Measurements from ENCODE around the gene PTPRD.

Gene PTPRD

DNA sequence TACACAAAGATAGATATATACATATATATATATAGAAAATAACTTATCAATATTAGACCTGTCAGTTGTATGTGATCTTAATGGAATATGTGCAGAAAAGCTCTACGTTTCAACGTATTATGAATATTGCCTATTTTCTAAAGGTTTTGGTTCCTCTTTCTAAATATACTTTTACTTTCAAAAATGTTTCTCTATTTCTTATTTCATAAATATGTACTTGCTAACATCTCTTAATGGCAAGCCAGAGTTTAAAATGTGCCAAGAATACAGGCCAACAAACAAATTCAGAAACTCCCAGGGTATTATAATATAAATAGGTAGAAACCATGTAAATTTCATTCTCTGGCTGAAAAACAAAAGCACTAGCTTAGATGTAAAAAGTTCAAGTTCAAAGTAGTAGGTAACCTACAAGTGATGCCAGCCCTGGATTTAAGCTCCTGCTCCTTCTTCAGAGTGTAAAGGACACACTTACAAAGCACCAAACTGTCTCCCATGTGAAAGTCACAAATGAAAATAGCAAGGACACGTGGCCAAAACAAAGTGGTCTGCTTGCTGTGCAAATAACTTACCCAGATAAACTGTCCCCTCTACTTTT is 2128.1 kb downstream of the PTPRD start:
- H3K4me2 ChIP-seq (ENCODE audit: low read length), result no peak overlapping the region
- no peak overlapping the region for H4K12ac ChIP-seq (ENCODE audit: low read depth, low read length)
- H3K27me3 ChIP-seq (ENCODE audit: insufficient read depth, low read length), result no peaks in the 10 kb centered on the region
- H3K27ac ChIP-seq (ENCODE audit: low read depth, low read length), result no peak overlapping the region
- no peaks in the 10 kb centered on the region for H3K4me1 ChIP-seq (ENCODE audit: control insufficient read depth in 1 of 2, insufficient read depth in 2 of 2, low read length in 2 of 2)
- WGBS (ENCODE audit: extremely low coverage, insufficient coverage, insufficient read length), result no CpG with 5 or more reads among the region's 3 CpGs
- H2BK5ac ChIP-seq (ENCODE audit: low read depth, low read length, poor library complexity), result no peak overlapping the region
- H3K79me1 ChIP-seq (ENCODE audit: low read length), result no peaks in the 10 kb centered on the region
- H2AFZ ChIP-seq (ENCODE audit: insufficient read depth, low read length, poor library complexity), result no peak overlapping the region
- no peak overlapping the region for H3K4ac ChIP-seq (ENCODE audit: low read depth, low read length)
- H3K9me3 ChIP-seq (ENCODE audit: insufficient read depth, low read depth, low read length), result no peaks in the 10 kb centered on the region
- H3K18ac ChIP-seq (ENCODE audit: low read length), result no peak overlapping the region
- H3K36me3 ChIP-seq (ENCODE audit: control insufficient read depth in 1 of 2, insufficient read depth in 2 of 2, low read length in 2 of 2), result peaks cover 7 to 9% of the 10 kb centered on the region in 2 experiments
- no peak overlapping the region for H4K91ac ChIP-seq (ENCODE audit: low read depth, low read length)
- no peak overlapping the region for H2BK120ac ChIP-seq (ENCODE audit: insufficient read depth, low read length, poor library complexity)
- H2BK12ac ChIP-seq (ENCODE audit: low read length), result no peak overlapping the region
- H3K14ac ChIP-seq (ENCODE audit: low read length), result no peak overlapping the region
- H4K8ac ChIP-seq (ENCODE audit: low read depth, low read length), result no peak overlapping the region
- no peak overlapping the region for H3K23ac ChIP-seq (ENCODE audit: low read length)
- H3K9ac ChIP-seq (ENCODE audit: low read length), result no peak overlapping the region
- no peak for DNase-seq
- H2AK5ac ChIP-seq (ENCODE audit: low read length), result no peak overlapping the region
- no peak overlapping the region for H3K4me3 ChIP-seq (ENCODE audit: low read depth, low read length)
- H3K79me2 ChIP-seq (ENCODE audit: control insufficient read depth, insufficient read depth, low read length, poor library complexity), result no peaks in the 10 kb centered on the region

DNA sequence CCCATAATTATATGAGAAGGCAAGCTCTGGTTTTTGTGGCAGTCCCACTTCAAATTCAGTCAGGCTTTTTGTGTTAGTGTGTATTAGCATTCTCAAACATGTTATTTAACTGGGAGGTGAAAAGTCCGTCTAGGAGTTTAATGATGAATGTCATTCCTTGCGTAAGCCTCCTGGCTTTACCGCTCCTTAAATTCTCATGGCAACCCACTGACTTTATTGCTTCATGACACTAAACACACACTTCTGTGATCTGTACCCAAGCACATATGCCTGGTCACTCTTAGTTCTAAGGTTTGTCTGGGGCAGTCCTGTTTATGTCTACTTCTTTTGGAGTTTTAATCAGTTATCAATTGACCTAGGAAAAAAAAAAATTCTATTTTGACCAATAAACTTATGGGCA is 2135.4 kb downstream of the PTPRD start:
- no peak overlapping the region for H2AFZ ChIP-seq (ENCODE audit: insufficient read depth, low read length, poor library complexity)
- H3K27ac ChIP-seq (ENCODE audit: low read depth, low read length), result no peak overlapping the region
- peaks cover 3% of the 10 kb centered on the region for H3K9me3 ChIP-seq (ENCODE audit: insufficient read depth, low read depth, low read length)
- H3K9ac ChIP-seq (ENCODE audit: low read length), result no peak overlapping the region
- H3K4ac ChIP-seq (ENCODE audit: low read depth, low read length), result no peak overlapping the region
- no peaks in the 10 kb centered on the region for H3K4me1 ChIP-seq (ENCODE audit: control insufficient read depth in 1 of 2, insufficient read depth in 2 of 2, low read length in 2 of 2)
- peaks cover 0 to 2% of the 10 kb centered on the region in 2 experiments for H3K36me3 ChIP-seq (ENCODE audit: control insufficient read depth in 1 of 2, insufficient read depth in 2 of 2, low read length in 2 of 2)
- H4K8ac ChIP-seq (ENCODE audit: low read depth, low read length), result no peak overlapping the region
- H3K14ac ChIP-seq (ENCODE audit: low read length), result no peak overlapping the region
- no peak overlapping the region for H3K4me3 ChIP-seq (ENCODE audit: low read depth, low read length)
- no CpG with 5 or more reads among the region's 3 CpGs for WGBS (ENCODE audit: extremely low coverage, insufficient coverage, insufficient read length)
- H3K18ac ChIP-seq (ENCODE audit: low read length), result no peak overlapping the region
- no peak overlapping the region for H2AK5ac ChIP-seq (ENCODE audit: low read length)
- DNase-seq, result no peak
- no peak overlapping the region for H4K12ac ChIP-seq (ENCODE audit: low read depth, low read length)
- no peaks in the 10 kb centered on the region for H3K79me2 ChIP-seq (ENCODE audit: control insufficient read depth, insufficient read depth, low read length, poor library complexity)
- no peaks in the 10 kb centered on the region for H3K79me1 ChIP-seq (ENCODE audit: low read length)
- H3K23ac ChIP-seq (ENCODE audit: low read length), result no peak overlapping the region
- no peaks in the 10 kb centered on the region for H3K27me3 ChIP-seq (ENCODE audit: insufficient read depth, low read length)
- no peak overlapping the region for H2BK120ac ChIP-seq (ENCODE audit: insufficient read depth, low read length, poor library complexity)
- H3K4me2 ChIP-seq (ENCODE audit: low read length), result no peak overlapping the region
- H2BK5ac ChIP-seq (ENCODE audit: low read depth, low read length, poor library complexity), result no peak overlapping the region
- H2BK12ac ChIP-seq (ENCODE audit: low read length), result no peak overlapping the region
- H4K91ac ChIP-seq (ENCODE audit: low read depth, low read length), result no peak overlapping the region

DNA sequence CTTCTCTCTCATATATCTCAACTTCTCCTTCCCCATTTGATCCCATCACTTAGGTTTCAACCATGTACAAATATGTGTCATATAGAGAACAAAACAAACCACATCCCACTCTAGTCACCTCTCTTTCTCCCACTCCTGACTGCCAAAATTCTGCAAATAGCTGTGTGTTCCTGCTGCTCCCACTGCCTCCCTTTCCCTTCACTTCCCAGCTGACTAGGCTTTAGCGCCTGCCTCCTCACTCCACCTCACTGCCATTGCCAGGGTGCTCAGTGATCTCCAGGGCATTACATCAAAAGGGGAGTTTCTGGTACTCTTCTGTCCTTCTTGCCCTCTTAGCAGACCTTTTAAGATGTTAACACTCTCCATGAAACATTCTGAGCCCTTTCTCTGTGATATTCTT is 2137.9 kb downstream of the PTPRD start:
- Histone ChIP-seq H3K14ac (ENCODE audit: low read length) (no peak overlapping the region), H3K4ac (ENCODE audit: low read depth, low read length) (no peak overlapping the region), H3K18ac (ENCODE audit: low read length) (no peak overlapping the region), H3K27me3 (ENCODE audit: insufficient read depth, low read length) (no peaks in the 10 kb centered on the region), H2AK5ac (ENCODE audit: low read length) (no peak overlapping the region), H3K4me3 (ENCODE audit: low read depth, low read length) (no peak overlapping the region), H3K79me2 (ENCODE audit: control insufficient read depth, insufficient read depth, low read length, poor library complexity) (no peaks in the 10 kb centered on the region), H3K4me2 (ENCODE audit: low read length) (no peak overlapping the region), H3K36me3 (ENCODE audit: control insufficient read depth in 1 of 2, insufficient read depth in 2 of 2, low read length in 2 of 2) (peaks cover 0 to 2% of the 10 kb centered on the region in 2 experiments), H2BK120ac (ENCODE audit: insufficient read depth, low read length, poor library complexity) (no peak overlapping the region), H3K4me1 (ENCODE audit: control insufficient read depth in 1 of 2, insufficient read depth in 2 of 2, low read length in 2 of 2) (no peaks in the 10 kb centered on the region), H2BK5ac (ENCODE audit: low read depth, low read length, poor library complexity) (no peak overlapping the region), H4K91ac (ENCODE audit: low read depth, low read length) (no peak overlapping the region), H3K23ac (ENCODE audit: low read length) (no peak overlapping the region), H2AFZ (ENCODE audit: insufficient read depth, low read length, poor library complexity) (no peak overlapping the region), H3K79me1 (ENCODE audit: low read length) (no peaks in the 10 kb centered on the region), H3K27ac (ENCODE audit: low read depth, low read length) (no peak overlapping the region), H3K9ac (ENCODE audit: low read length) (no peak overlapping the region), H4K8ac (ENCODE audit: low read depth, low read length) (no peak overlapping the region), H4K12ac (ENCODE audit: low read depth, low read length) (no peak overlapping the region), H3K9me3 (ENCODE audit: insufficient read depth, low read depth, low read length) (peaks cover 3% of the 10 kb centered on the region), H2BK12ac (ENCODE audit: low read length) (no peak overlapping the region)
- DNase-seq, result no peak
- WGBS (ENCODE audit: extremely low coverage, insufficient coverage, insufficient read length), result no CpG with 5 or more reads among the region's 1 CpG

DNA sequence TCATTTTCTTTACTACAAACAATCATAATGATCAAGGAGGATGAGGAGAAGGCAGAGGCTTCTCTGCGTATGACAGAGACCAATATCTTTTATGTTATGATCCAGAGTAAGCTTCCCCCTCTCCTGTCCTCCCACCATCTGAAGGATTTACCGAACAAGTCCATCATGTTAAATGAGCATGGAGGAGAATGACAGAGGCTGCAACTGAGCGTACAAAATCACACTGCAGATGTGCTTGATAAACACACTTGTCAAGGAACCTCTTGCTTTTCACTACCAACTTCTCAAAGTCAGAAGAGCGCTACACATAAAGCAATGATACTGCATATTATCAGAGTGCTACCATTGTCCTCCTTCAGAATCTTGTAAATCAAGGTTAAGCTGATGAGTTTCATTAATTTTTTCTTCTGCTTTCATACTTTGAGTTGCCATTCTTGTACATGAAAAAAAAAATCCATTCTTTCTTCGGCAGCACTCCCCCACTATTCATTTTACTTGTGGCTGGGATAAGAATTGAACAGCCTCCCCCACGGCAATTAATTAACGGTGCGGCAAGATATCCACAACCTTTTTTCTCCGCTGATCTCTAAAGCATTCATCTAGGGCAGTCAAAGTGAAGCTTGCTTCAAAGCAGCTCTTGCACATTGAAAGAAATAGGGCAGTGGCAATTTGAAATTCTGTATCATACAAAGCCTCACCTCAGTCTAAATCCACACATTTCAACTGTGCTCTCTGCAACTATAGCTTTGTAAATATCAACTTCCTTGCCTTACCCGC is 2139.4 kb downstream of the PTPRD start:
- no peak overlapping the region for H4K12ac ChIP-seq (ENCODE audit: low read depth, low read length)
- no peak overlapping the region for H2BK5ac ChIP-seq (ENCODE audit: low read depth, low read length, poor library complexity)
- WGBS (ENCODE audit: extremely low coverage, insufficient coverage, insufficient read length), result no CpG with 5 or more reads among the region's 10 CpGs
- no peaks in the 10 kb centered on the region for H3K79me1 ChIP-seq (ENCODE audit: low read length)
- H3K9ac ChIP-seq (ENCODE audit: low read length), result no peak overlapping the region
- no peak overlapping the region for H3K23ac ChIP-seq (ENCODE audit: low read length)
- H3K4me1 ChIP-seq (ENCODE audit: control insufficient read depth in 1 of 2, insufficient read depth in 2 of 2, low read length in 2 of 2), result no peaks in the 10 kb centered on the region
- H3K4ac ChIP-seq (ENCODE audit: low read depth, low read length), result no peak overlapping the region
- H3K27me3 ChIP-seq (ENCODE audit: insufficient read depth, low read length), result no peaks in the 10 kb centered on the region
- H2AFZ ChIP-seq (ENCODE audit: insufficient read depth, low read length, poor library complexity), result no peak overlapping the region
- peaks cover 0 to 2% of the 10 kb centered on the region in 2 experiments for H3K36me3 ChIP-seq (ENCODE audit: control insufficient read depth in 1 of 2, insufficient read depth in 2 of 2, low read length in 2 of 2)
- H3K14ac ChIP-seq (ENCODE audit: low read length), result no peak overlapping the region
- peaks cover 3% of the 10 kb centered on the region for H3K9me3 ChIP-seq (ENCODE audit: insufficient read depth, low read depth, low read length)
- H2BK12ac ChIP-seq (ENCODE audit: low read length), result no peak overlapping the region
- H3K79me2 ChIP-seq (ENCODE audit: control insufficient read depth, insufficient read depth, low read length, poor library complexity), result no peaks in the 10 kb centered on the region
- H3K4me2 ChIP-seq (ENCODE audit: low read length), result no peak overlapping the region
- H4K91ac ChIP-seq (ENCODE audit: low read depth, low read length), result no peak overlapping the region
- no peak overlapping the region for H2AK5ac ChIP-seq (ENCODE audit: low read length)
- H3K4me3 ChIP-seq (ENCODE audit: low read depth, low read length), result no peak overlapping the region
- no peak overlapping the region for H3K27ac ChIP-seq (ENCODE audit: low read depth, low read length)
- no peak overlapping the region for H3K18ac ChIP-seq (ENCODE audit: low read length)
- DNase-seq, result no peak
- no peak overlapping the region for H2BK120ac ChIP-seq (ENCODE audit: insufficient read depth, low read length, poor library complexity)
- H4K8ac ChIP-seq (ENCODE audit: low read depth, low read length), result no peak overlapping the region
